HG03521 (cell line): ENCODE measurements around the gene ANKRD6.

ENCODE experiments used
- ATAC-seq: cut with Tn5 transposase; IDR thresholded peaks from one replicate; pipeline ENCODE4 v1.9.1; 2021; ENCODE audit warnings: mild to moderate bottlenecking, moderate library complexity; ENCODE audit not compliant: unreplicated experiment

The ANKRD6 gene

GRCh38 chr6:89412071-89413005 lies 20.6 kb upstream of the ANKRD6 start, which contains the start of gene RRAGD:
Gene RRAGD (minus strand): TSS chr6:89412273. CDS start chr6:89411993, 280 bp downstream.
- peak; percentile 74 for ATAC-seq

GRCh38 chr6:89413006-89413400 lies 19.9 kb upstream of the ANKRD6 start:
- ATAC-seq: no peak

GRCh38 chr6:89414215-89414614 lies 18.7 kb upstream of the ANKRD6 start:
- ATAC-seq: no peak

- no peak for ATAC-seq
These were observed 17.8 kb upstream of the ANKRD6 start for GRCh38 chr6:89415185-89415584.

- no peak for ATAC-seq
These were observed 16.2 kb upstream of the ANKRD6 start for GRCh38 chr6:89416796-89417195.

- ATAC-seq: no peak
These were observed 2.6 kb upstream of the ANKRD6 start for GRCh38 chr6:89430201-89430962.

GRCh38 chr6:89433252-89434149 lies 549 bp downstream of the ANKRD6 start:
- no peak for ATAC-seq

GRCh38 chr6:89434150-89434499 lies 1.2 kb downstream of the ANKRD6 start:
- no peak for ATAC-seq

GRCh38 chr6:89434954-89435353 lies 2.0 kb downstream of the ANKRD6 start:
- no peak for ATAC-seq

GRCh38 chr6:89436226-89436625 lies 3.3 kb downstream of the ANKRD6 start:
- no peak for ATAC-seq

- ATAC-seq: no peak
These were observed 5.3 kb downstream of the ANKRD6 start for GRCh38 chr6:89438248-89438647.

- ATAC-seq: no peak
These were observed 6.1 kb downstream of the ANKRD6 start for GRCh38 chr6:89439014-89439413.

GRCh38 chr6:89440200-89440599 lies 7.2 kb downstream of the ANKRD6 start:
- ATAC-seq: no peak

GRCh38 chr6:89443658-89444057 lies 10.7 kb downstream of the ANKRD6 start:
- no peak for ATAC-seq

GRCh38 chr6:89449193-89449592 lies 16.2 kb downstream of the ANKRD6 start:
- ATAC-seq: no peak

GRCh38 chr6:89452281-89452680 lies 19.3 kb downstream of the ANKRD6 start:
- no peak for ATAC-seq

GRCh38 chr6:89454300-89454699 lies 21.3 kb downstream of the ANKRD6 start:
- ATAC-seq: no peak

GRCh38 chr6:89458704-89459103 lies 25.8 kb downstream of the ANKRD6 start:
- no peak for ATAC-seq

GRCh38 chr6:89459501-89459900 lies 26.5 kb downstream of the ANKRD6 start:
- no peak for ATAC-seq

- ATAC-seq: no peak
These were observed 27.8 kb downstream of the ANKRD6 start for GRCh38 chr6:89460713-89461112.

- ATAC-seq: no peak
These were observed 29.6 kb downstream of the ANKRD6 start for GRCh38 chr6:89462503-89462902.
